ENCODE results near the gene DUSP11.

GRCh38 chr2:73779467-73780236, at the start of gene DUSP11:
- TF ChIP-seq SUZ12 (IDR thresholded peaks at IDR 0.05; ENCODE audit: extremely low read depth, insufficient read depth, insufficient read length) (no peak), ZNF274 (IDR thresholded peaks at IDR 0.05; ENCODE audit: low read depth, low read length) (no peak)

Measured in NT2/D1 (cell line).